HFF-Myc (cell line): ENCODE measurements around the gene MYPN.

Experiments used
- DNase-seq: peaks from one replicate; pipeline ENCODE4 v3.0.0-alpha.2; 2011; ENCODE audit warnings: low read depth; ENCODE audit errors: extremely low read depth
- H3K4me3 ChIP-seq: replicated peaks from 2 replicates; pipeline ENCODE4 v1.5.1; 2011; ENCODE audit warnings: low read depth, mild to moderate bottlenecking, control low read depth, low read length
- CTCF ChIP-seq: IDR thresholded peaks from 2 replicates; pipeline ENCODE4 v1.5.1; 2012; ENCODE audit warnings: mild to moderate bottlenecking, low read depth, low read length, control low read depth; ENCODE audit errors: missing control alignments

The MYPN gene

DNA sequence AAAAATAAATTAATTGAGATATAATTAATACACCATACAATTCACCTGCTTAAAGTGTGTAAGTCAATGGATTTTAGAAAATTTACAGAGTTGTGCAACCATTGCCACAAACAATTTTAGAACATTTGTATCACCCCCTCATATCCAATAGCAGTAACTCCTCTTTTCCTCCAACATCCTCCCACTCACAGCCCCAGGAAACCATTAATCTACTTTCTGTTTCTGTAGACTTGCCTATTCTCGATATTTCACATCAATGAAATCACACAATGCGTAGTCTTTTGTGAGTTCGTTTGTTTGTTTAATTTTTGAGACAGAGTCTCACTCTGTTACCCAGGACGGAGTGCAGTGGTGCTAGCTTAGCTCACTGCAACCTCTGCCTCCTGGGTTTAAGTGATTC, 20.5 kb upstream of the MYPN start:
- DNase-seq, result no peak
- no peak for TF ChIP-seq CTCF
- no peak overlapping the region for H3K4me3 ChIP-seq

GRCh38 chr10:68090586-68090985, 18.7 kb upstream of the MYPN start:
- no peak for TF ChIP-seq CTCF
- no peak overlapping the region for H3K4me3 ChIP-seq
- no peak for DNase-seq

DNA sequence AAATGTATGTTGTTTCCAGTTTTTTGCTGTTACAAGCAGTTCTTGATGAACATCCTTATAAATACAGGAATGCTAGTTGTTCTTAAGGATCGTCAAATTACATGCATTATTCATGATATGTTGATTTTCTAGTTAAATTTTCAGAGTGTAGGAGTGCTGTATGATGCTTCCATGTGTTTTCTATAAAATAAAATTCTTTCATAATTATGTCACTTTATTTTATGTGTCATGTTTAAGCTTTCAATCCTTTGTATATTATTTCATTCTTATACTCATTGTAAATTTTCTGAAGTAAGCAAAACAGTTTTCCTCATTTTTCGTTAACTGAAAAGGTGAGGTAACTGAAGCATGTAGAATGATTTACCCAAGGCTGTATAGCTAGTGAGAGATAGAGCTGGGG, 16.8 kb upstream of the MYPN start:
- TF ChIP-seq CTCF, result no peak

DNA sequence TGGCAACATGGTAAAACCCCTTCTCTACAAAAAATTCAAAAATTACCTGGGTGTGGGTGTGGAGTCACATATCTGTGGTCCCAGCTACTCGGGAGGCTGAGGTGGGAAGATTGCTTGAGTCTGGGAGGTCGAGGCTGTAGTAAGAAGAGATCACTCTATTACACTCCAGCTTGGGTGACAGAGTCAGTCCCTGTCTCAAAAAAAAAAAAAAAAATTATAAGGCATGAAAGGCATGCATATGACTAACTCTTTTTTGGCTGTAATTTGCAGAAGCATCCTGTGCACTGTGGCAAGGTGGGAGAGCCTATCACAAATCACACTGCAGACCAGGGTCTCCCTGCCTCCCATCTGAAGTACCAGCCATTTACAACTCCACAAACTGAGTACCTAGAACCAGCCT, 14.1 kb upstream of the MYPN start:
- no peak overlapping the region for H3K4me3 ChIP-seq
- no peak for DNase-seq
- no peak for TF ChIP-seq CTCF

More for the DNA sequence above, 16.8 kb upstream of the MYPN start:
- no peak for DNase-seq
- no peak overlapping the region for H3K4me3 ChIP-seq

DNA sequence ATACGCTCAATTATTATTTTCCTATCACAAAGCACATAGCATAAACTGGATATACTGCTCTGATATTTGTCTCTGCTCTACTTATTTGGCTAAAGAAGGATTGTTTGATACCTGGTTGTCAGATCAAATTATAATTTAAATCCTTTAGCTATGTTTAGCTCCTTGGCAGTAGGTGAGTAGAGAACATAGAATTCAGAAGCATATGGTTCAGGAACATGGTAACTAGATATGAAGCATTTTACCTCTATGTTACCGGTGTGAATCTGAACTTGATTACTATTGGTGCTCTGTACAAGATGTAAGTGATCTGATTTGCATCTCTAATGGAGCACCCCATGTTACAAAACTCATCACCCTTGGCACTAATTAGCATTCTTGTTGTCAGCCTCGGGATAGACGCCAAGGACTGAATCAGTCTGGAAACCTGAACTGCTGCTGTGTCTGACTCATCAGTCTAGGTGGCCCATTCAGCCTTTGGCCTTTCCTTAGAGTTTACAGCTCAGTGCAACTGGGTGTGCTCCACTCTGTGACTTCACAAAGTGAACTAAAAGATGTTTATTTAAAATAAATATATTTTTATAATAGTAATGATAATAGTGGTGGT, 12.3 kb upstream of the MYPN start:
- peak; percentile 77 for DNase-seq
- TF ChIP-seq CTCF, result no peak
- H3K4me3 ChIP-seq, result no peak overlapping the region

DNA sequence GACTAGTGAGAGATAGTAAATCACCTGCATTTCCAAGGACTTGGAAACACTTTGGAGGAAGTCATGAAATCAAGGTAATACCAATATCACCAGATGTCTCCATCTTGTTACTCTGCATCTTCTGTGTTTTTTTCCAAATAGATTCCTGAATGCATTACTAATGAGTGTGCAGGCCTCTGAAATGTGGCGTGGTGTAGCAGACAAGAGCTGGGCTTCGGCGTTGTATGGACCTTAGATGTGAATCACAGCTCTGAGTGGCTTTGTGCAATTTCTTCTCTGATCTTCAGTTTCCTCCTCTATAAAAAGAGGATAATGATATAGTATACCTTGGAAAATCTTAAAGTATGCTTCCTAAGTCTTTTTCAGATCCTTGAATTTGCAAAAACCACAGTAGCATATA, 9.6 kb upstream of the MYPN start:
- no peak overlapping the region for H3K4me3 ChIP-seq
- DNase-seq, result no peak
- TF ChIP-seq CTCF, result no peak

GRCh38 chr10:68101066-68101465, 8.2 kb upstream of the MYPN start:
- no peak for TF ChIP-seq CTCF
- DNase-seq, result no peak
- H3K4me3 ChIP-seq, result no peak overlapping the region
